KMS-11 (cell line): ENCODE results near the gene SIMC1.
"Not testable (repeated sequence)": the region's sequence is repeated elsewhere in the genome, so short reads cannot be mapped to it uniquely, and the experiment has no call there.

Experiments used
- H2AFZ ChIP-seq: fragments of 200-600 bp; sonication (generic); 2 replicates; pipeline ENCODE4 v1.6.1; 2016; ENCODE audit warnings: antibody characterized with exemption, mixed run types, low read depth
- H3K27ac ChIP-seq: fragments of 200-600 bp; sonication (generic); 2 replicates; pipeline ENCODE4 v1.6.1; 2016; ENCODE audit warnings: mild to moderate bottlenecking, mixed run types
- H3K27me3 ChIP-seq: fragments of 200-600 bp; sonication (generic); 2 replicates; pipeline ENCODE4 v1.6.1; 2017; ENCODE audit warnings: mild to moderate bottlenecking, low read depth, mixed run types, moderate library complexity; ENCODE audit not compliant: insufficient read depth
- H3K36me3 ChIP-seq: fragments of 200-600 bp; sonication (generic); 2 replicates; pipeline ENCODE4 v1.6.1; 2017; ENCODE audit warnings: mild to moderate bottlenecking, mixed run types; ENCODE audit not compliant: insufficient read depth
- H3K4me1 ChIP-seq: fragments of 200-600 bp; sonication (generic); 2 replicates; pipeline ENCODE4 v1.6.1; 2016; ENCODE audit warnings: mild to moderate bottlenecking, low read depth, mixed run types; ENCODE audit not compliant: poor library complexity, severe bottlenecking
- H3K4me2 ChIP-seq: fragments of 200-600 bp; sonication (generic); 2 replicates; pipeline ENCODE4 v1.7.0; 2016; ENCODE audit warnings: mild to moderate bottlenecking, mixed run types
- H3K4me3 ChIP-seq: fragments of 200-600 bp; sonication (generic); IDR thresholded peaks from 2 replicates; pipeline ENCODE4 v1.6.1; 2017; ENCODE audit warnings: low read depth, low read length, mixed read lengths; ENCODE audit not compliant: insufficient read depth
- H3K79me2 ChIP-seq: fragments of 200-600 bp; sonication (generic); 2 replicates; pipeline ENCODE4 v1.6.1; 2016; ENCODE audit warnings: low read depth, mixed run types; ENCODE audit not compliant: insufficient read depth
- H3K9ac ChIP-seq: fragments of 200-600 bp; sonication (generic); 2 replicates; pipeline ENCODE4 v1.6.1; 2016; ENCODE audit warnings: mild to moderate bottlenecking, mixed run types
- H4K20me1 ChIP-seq: fragments of 200-600 bp; sonication (generic); 2 replicates; pipeline ENCODE4 v1.6.1; 2016; ENCODE audit warnings: mild to moderate bottlenecking, mixed run types; ENCODE audit not compliant: insufficient read depth
- CTCF ChIP-seq: fragments of 200-600 bp; sonication (generic); conservative IDR thresholded peaks from 2 replicates; pipeline ENCODE4 v1.6.1; 2017; ENCODE audit warnings: low read depth, mild to moderate bottlenecking, antibody characterized with exemption, low read length, moderate library complexity, mixed read lengths

The SIMC1 gene

DNA sequence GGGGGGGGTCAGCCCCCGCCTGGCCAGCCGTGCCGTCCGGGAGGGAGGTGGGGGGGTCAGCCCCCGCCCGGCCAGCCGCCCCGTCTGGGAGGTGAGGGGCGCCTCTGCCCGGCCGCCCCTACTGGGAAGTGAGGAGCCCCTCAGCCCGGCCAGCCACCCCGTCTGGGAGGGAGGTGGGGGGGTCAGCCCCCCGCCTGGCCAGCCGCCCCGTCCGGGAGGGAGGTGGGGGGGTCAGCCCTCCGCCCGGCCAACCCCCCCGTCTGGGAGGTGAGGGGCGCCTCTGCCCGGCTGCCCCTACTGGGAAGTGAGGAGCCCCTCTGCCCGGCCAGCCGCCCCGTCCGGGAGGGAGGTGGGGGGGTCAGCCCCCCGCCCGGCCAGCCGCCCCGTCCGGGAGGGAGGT is 67.1 kb downstream of the SIMC1 start:
- H4K20me1 ChIP-seq, H3K36me3 ChIP-seq, H3K79me2 ChIP-seq, H3K27ac ChIP-seq, H3K9ac ChIP-seq, H3K4me2 ChIP-seq, H2AFZ ChIP-seq, H3K4me1 ChIP-seq, H3K27me3 ChIP-seq, H3K4me3 ChIP-seq: not testable (repeated sequence)

GRCh38 chr5:176317534-176318374 is 79.5 kb downstream of the SIMC1 start:
- no peak overlapping the region for H2AFZ ChIP-seq
- no peak overlapping the region for H3K27ac ChIP-seq
- H3K4me1 ChIP-seq: no peaks in the 10 kb centered on the region
- no peaks in the 10 kb centered on the region for H3K79me2 ChIP-seq
- no peaks in the 10 kb centered on the region for H3K36me3 ChIP-seq
- no peak overlapping the region for H3K4me3 ChIP-seq
- no peak for TF ChIP-seq CTCF
- H3K27me3 ChIP-seq: no peaks in the 10 kb centered on the region
- H3K9ac ChIP-seq: no peak overlapping the region
- no peaks in the 10 kb centered on the region for H4K20me1 ChIP-seq
- no peak overlapping the region for H3K4me2 ChIP-seq

GRCh38 chr5:176319827-176320554 is 81.8 kb downstream of the SIMC1 start:
- no peak overlapping the region for H3K4me2 ChIP-seq
- no peak overlapping the region for H2AFZ ChIP-seq
- H3K4me3 ChIP-seq: no peak overlapping the region
- H4K20me1 ChIP-seq: no peaks in the 10 kb centered on the region
- TF ChIP-seq CTCF: no peak
- H3K9ac ChIP-seq: no peak overlapping the region
- H3K79me2 ChIP-seq: no peaks in the 10 kb centered on the region
- H3K4me1 ChIP-seq: no peaks in the 10 kb centered on the region
- H3K27me3 ChIP-seq: no peaks in the 10 kb centered on the region
- H3K27ac ChIP-seq: no peak overlapping the region
- no peaks in the 10 kb centered on the region for H3K36me3 ChIP-seq

- no peaks in the 10 kb centered on the region for H3K27me3 ChIP-seq
- no peaks in the 10 kb centered on the region for H4K20me1 ChIP-seq
- no peak for TF ChIP-seq CTCF
- H3K9ac ChIP-seq: no peak overlapping the region
- no peak overlapping the region for H3K4me3 ChIP-seq
- no peak overlapping the region for H3K4me2 ChIP-seq
- H3K4me1 ChIP-seq: no peaks in the 10 kb centered on the region
- H3K36me3 ChIP-seq: no peaks in the 10 kb centered on the region
- H3K27ac ChIP-seq: no peak overlapping the region
- H2AFZ ChIP-seq: no peak overlapping the region
- no peaks in the 10 kb centered on the region for H3K79me2 ChIP-seq
Observed at GRCh38 chr5:176320577-176320976, 82.4 kb downstream of the SIMC1 start.
